ENCODE data around the gene GFPT1.

Gene GFPT1

DNA sequence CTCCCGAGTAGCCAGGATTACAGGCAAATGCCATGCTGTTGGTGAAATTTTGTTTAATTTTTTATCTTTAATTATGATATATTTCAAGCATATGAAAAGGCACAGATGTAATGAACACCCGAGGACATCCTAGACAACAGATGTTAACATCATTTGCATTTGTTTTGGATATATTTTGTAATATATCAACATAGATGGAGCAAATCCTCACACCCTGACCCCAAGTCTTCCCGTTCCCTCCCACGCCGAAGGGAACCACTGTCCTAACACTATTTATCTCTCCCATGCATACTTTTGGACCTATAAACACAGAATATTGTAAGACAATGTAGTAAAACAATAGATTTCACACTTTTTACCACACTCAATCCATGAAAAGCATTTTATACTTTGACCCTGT lies 99.5 kb downstream of the GFPT1 start:
- TF ChIP-seq, protein P1, sequence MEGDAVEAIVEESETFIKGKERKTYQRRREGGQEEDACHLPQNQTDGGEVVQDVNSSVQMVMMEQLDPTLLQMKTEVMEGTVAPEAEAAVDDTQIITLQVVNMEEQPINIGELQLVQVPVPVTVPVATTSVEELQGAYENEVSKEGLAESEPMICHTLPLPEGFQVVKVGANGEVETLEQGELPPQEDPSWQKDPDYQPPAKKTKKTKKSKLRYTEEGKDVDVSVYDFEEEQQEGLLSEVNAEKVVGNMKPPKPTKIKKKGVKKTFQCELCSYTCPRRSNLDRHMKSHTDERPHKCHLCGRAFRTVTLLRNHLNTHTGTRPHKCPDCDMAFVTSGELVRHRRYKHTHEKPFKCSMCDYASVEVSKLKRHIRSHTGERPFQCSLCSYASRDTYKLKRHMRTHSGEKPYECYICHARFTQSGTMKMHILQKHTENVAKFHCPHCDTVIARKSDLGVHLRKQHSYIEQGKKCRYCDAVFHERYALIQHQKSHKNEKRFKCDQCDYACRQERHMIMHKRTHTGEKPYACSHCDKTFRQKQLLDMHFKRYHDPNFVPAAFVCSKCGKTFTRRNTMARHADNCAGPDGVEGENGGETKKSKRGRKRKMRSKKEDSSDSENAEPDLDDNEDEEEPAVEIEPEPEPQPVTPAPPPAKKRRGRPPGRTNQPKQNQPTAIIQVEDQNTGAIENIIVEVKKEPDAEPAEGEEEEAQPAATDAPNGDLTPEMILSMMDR (IDR thresholded peaks at IDR 0.05; ENCODE audit: low read length, missing control alignments): no peak
- H3K4me3 ChIP-seq (replicated peaks; ENCODE audit: low read depth, low read length): no peak overlapping the region
- DNase-seq (ENCODE audit: low read depth): no peak

DNA sequence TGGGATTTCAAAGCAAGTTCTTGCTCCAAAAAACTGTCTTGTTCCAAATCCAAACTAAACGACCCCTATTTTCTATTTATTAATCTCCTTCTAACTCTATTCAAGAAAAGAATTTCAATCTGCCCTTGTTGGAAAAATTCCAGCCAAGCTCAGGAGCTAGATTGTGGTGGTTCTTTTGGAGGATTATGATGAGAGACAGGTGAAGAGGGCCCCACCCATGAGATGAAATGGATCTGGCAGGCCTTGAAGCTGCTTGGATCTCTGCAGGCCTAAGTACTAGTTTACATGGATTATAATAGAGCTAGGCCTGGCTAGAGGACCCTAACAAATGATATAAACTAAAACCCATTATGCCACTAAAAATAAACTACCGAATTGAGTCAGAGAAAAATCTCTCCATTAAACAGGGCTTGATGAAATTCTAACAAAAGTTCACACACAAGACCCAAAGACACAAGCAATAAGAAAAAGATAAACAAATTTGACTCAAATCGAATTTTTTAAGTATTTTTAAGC lies 101.6 kb downstream of the GFPT1 start:
- no peak overlapping the region for H3K4me3 ChIP-seq (replicated peaks; ENCODE audit: low read depth, low read length)
- no peak for DNase-seq (ENCODE audit: low read depth)
- TF ChIP-seq, protein P1 (IDR thresholded peaks at IDR 0.05; ENCODE audit: low read length, missing control alignments): no peak

DNA sequence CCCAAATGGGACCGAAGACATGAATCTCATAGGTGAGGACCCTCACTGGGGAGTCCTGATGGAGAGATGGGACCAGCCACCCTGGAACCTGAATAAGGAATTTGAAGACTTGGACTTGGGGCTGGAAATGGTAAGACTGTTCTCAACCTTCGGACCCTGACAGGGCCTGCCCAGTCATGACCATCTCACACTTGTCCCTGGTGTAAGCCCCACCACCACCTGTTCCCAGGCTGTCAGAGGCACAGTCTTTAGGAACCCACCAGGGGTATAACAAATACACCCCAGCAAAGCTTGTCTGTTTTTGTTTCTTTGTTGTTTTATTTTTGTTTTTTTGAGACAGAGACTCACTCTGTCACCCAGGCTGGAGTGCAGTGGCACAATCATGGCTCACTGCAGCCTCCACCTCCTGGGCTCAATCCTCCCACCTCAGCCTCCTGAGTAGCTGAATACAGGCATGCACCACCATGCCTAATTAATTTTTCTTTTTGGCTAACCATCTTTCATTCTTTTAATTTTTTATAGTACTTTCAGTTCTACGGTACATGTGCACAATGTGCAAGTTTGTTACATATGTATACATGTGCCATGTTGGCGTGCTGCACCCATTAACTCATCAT lies 106.1 kb downstream of the GFPT1 start:
- TF ChIP-seq, protein P1 (IDR thresholded peaks at IDR 0.05; ENCODE audit: low read length, missing control alignments): no peak
- no peak for DNase-seq (ENCODE audit: low read depth)
- no peak overlapping the region for H3K4me3 ChIP-seq (replicated peaks; ENCODE audit: low read depth, low read length)

DNA sequence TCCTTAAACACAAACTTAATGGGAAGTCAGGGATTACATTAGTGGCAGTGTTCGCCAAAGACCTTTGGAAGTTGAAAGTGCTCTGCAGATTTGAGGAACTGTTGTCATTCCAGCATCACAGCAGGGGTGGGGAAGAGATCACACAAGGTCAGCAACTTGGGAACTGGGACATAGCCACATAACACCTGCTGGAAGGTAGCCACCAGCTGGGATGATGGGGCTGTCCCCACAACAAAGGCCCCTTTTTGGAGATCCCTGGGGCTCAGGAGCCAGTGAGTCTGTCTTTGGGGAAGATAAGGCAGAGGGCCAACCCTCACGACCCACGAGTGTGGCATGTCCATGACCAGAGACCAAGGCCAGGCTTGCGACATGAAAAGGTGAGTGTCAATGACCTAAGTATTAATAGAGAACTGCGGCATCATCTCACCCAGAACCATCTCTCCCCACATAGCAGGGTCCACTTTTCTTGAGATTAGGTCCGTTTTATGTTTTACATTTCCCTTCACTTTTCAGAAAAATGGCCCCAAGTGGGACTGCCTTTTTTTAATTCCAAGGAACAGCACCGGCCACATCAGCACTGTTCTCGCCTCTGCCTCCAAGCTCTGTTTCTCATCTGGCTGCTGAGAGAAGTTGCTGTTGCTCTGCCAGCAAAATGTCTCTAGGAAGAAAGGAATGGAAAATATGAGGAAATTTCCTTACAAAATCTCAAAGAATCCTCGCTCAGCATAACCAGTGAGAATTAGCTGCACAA lies 106.9 kb downstream of the GFPT1 start:
- TF ChIP-seq, protein P1 (IDR thresholded peaks at IDR 0.05; ENCODE audit: low read length, missing control alignments): no peak
- DNase-seq (ENCODE audit: low read depth): no peak
- H3K4me3 ChIP-seq (replicated peaks; ENCODE audit: low read depth, low read length): no peak overlapping the region

GRCh38 chr2:69279211-69279610 lies 107.8 kb downstream of the GFPT1 start:
- TF ChIP-seq, protein P1 (IDR thresholded peaks at IDR 0.05; ENCODE audit: low read length, missing control alignments): no peak
- H3K4me3 ChIP-seq (replicated peaks; ENCODE audit: low read depth, low read length): no peak overlapping the region
- DNase-seq (ENCODE audit: low read depth): no peak

- H3K4me3 ChIP-seq (replicated peaks; ENCODE audit: low read depth, low read length): no peak overlapping the region
- peak; percentile 67 for DNase-seq (ENCODE audit: low read depth)
- TF ChIP-seq, protein P1 (IDR thresholded peaks at IDR 0.05; ENCODE audit: low read length, missing control alignments): no peak
Observed at GRCh38 chr2:69278366-69278765, 108.7 kb downstream of the GFPT1 start.

Data from fibroblast of pulmonary artery (primary cell).